HG02840 (cell line): Measurements from ENCODE around the gene DXO.
"Not testable (repeated sequence)": the region's sequence is repeated elsewhere in the genome, so short reads cannot be mapped to it uniquely, and the experiment has no call there.

ENCODE experiments used
- ATAC-seq: cut with Tn5 transposase; IDR thresholded peaks from one replicate; pipeline ENCODE4 v1.9.1; 2021; ENCODE audit warnings: mild to moderate bottlenecking, moderate library complexity, moderate number of reproducible peaks; ENCODE audit not compliant: unreplicated experiment, low FRiP score

DXO gene

GRCh38 chr6:31971993-31972708 lies at the start of gene DXO:
Gene DXO (minus strand): TSS chr6:31972138. CDS start chr6:31971675, 463 bp downstream.
- ATAC-seq: peak; percentile 91

GRCh38 chr6:32014547-32014946 lies 42.6 kb upstream of the DXO start, which contains the start of gene C4B:
Gene C4B (plus strand): TSS chr6:32014795. CDS start chr6:32014846, 51 bp downstream.
- not testable (repeated sequence) for ATAC-seq

- ATAC-seq: not testable (repeated sequence)
Observed at GRCh38 chr6:32013738-32014137, 41.8 kb upstream of the DXO start.

- not testable (repeated sequence) for ATAC-seq
Observed at GRCh38 chr6:32012941-32013617, 41.1 kb upstream of the DXO start.

GRCh38 chr6:32010856-32011530 lies 39.1 kb upstream of the DXO start:
- ATAC-seq: not testable (repeated sequence)

- ATAC-seq: not testable (repeated sequence)
Observed at GRCh38 chr6:32009537-32009936, 37.6 kb upstream of the DXO start.

- not testable (repeated sequence) for ATAC-seq
Observed at GRCh38 chr6:32008616-32009015, 36.7 kb upstream of the DXO start.

- not testable (repeated sequence) for ATAC-seq
Observed at GRCh38 chr6:32008037-32008436, 36.1 kb upstream of the DXO start.

- not testable (repeated sequence) for ATAC-seq
Observed at GRCh38 chr6:32007086-32007485, 35.1 kb upstream of the DXO start.

- ATAC-seq: not testable (repeated sequence)
Observed at GRCh38 chr6:32005991-32006529, 34.1 kb upstream of the DXO start.

GRCh38 chr6:32005538-32005880 lies 33.6 kb upstream of the DXO start:
- not testable (repeated sequence) for ATAC-seq

GRCh38 chr6:32004864-32005537 lies 33.1 kb upstream of the DXO start:
- ATAC-seq: not testable (repeated sequence)

- ATAC-seq: not testable (repeated sequence)
Observed at GRCh38 chr6:32004393-32004792, 32.5 kb upstream of the DXO start.

- not testable (repeated sequence) for ATAC-seq
Observed at GRCh38 chr6:32003301-32003700, 31.4 kb upstream of the DXO start.

GRCh38 chr6:32002546-32003268 lies 30.8 kb upstream of the DXO start:
- not testable (repeated sequence) for ATAC-seq

GRCh38 chr6:31996385-31996784 lies 24.4 kb upstream of the DXO start:
- not testable (repeated sequence) for ATAC-seq

- ATAC-seq: not testable (repeated sequence)
Observed at GRCh38 chr6:31994421-31994820, 22.5 kb upstream of the DXO start.

- ATAC-seq: not testable (repeated sequence)
Observed at GRCh38 chr6:31989363-31989762, 17.4 kb upstream of the DXO start.

GRCh38 chr6:31981744-31982143 lies 9.8 kb upstream of the DXO start, which contains the start of gene C4A:
Gene C4A (plus strand): TSS chr6:31982057. CDS start chr6:31982108, 51 bp downstream.
- not testable (repeated sequence) for ATAC-seq
